Jurkat, Clone E6-1 (cell line): ENCODE data around the gene FBXO15. TPM values are rescaled to one million over a fixed set of nuclear protein-coding genes. Genes with fewer than 3 reads are reported as not detected.

Experiments
- DNase-seq: peaks from one replicate; pipeline ENCODE4 v3.0.0-alpha.2; 2011; ENCODE audit warnings: low read depth, low spot score
- H3K4me3 ChIP-seq: 2 replicates; pipeline ENCODE4 v1.5.1; 2011; ENCODE audit warnings: mild to moderate bottlenecking, low read length, control low read depth, moderate library complexity
- polyA plus RNA-seq: library from polyadenylated mRNA; unstranded; fragments of >200 nt; gene quantifications from one replicate; pipeline ENCODE4 v1.2.1, GENCODE V29; 2012; ENCODE audit warnings: missing spikeins; ENCODE audit not compliant: insufficient read length, insufficient read depth

The FBXO15 gene
- polyA plus RNA-seq: 2.4 TPM

- H3K4me3 ChIP-seq: peak within 1 kb of the TSS; percentile 68
- peak; percentile 96 for DNase-seq
Measured at GRCh38 chr18:74147779-74148542, at the start of gene FBXO15, which contains the start of gene TIMM21. Gene FBXO15 (minus strand): TSS chr18:74147834. CDS start chr18:74147785, 49 bp downstream. Gene TIMM21 (plus strand): TSS chr18:74148523. CDS start chr18:74148809, 286 bp downstream.

GRCh38 chr18:74196220-74197119, 48.8 kb upstream of the FBXO15 start:
- peak; percentile 56 for DNase-seq
- peak overlapping the region; percentile 42 for H3K4me3 ChIP-seq

GRCh38 chr18:74194691-74195090, 47.1 kb upstream of the FBXO15 start:
- H3K4me3 ChIP-seq: no peak overlapping the region
- no peak for DNase-seq

GRCh38 chr18:74191577-74191976, 43.9 kb upstream of the FBXO15 start:
- H3K4me3 ChIP-seq: no peak overlapping the region
- no peak for DNase-seq

- no peak overlapping the region for H3K4me3 ChIP-seq
- DNase-seq: no peak
Measured at GRCh38 chr18:74190086-74190485, 42.5 kb upstream of the FBXO15 start.

- no peak overlapping the region for H3K4me3 ChIP-seq
- DNase-seq: no peak
Measured at GRCh38 chr18:74186661-74187060, 39.0 kb upstream of the FBXO15 start.

GRCh38 chr18:74185860-74186259, 38.2 kb upstream of the FBXO15 start:
- no peak for DNase-seq
- no peak overlapping the region for H3K4me3 ChIP-seq

- DNase-seq: no peak
- H3K4me3 ChIP-seq: no peak overlapping the region
Measured at GRCh38 chr18:74184875-74185274, 37.2 kb upstream of the FBXO15 start.

- H3K4me3 ChIP-seq: no peak overlapping the region
- DNase-seq: no peak
Measured at GRCh38 chr18:74183130-74183529, 35.5 kb upstream of the FBXO15 start.

GRCh38 chr18:74182335-74182734, 34.7 kb upstream of the FBXO15 start:
- H3K4me3 ChIP-seq: no peak overlapping the region
- no peak for DNase-seq

GRCh38 chr18:74179623-74180199, 32.1 kb upstream of the FBXO15 start:
- no peak overlapping the region for H3K4me3 ChIP-seq
- no peak for DNase-seq

GRCh38 chr18:74178884-74179283, 31.2 kb upstream of the FBXO15 start:
- H3K4me3 ChIP-seq: no peak overlapping the region
- no peak for DNase-seq

GRCh38 chr18:74175658-74176057, 28.0 kb upstream of the FBXO15 start:
- no peak for DNase-seq
- no peak overlapping the region for H3K4me3 ChIP-seq

GRCh38 chr18:74173434-74173750, 25.8 kb upstream of the FBXO15 start:
- H3K4me3 ChIP-seq: no peak overlapping the region
- DNase-seq: no peak

- H3K4me3 ChIP-seq: no peak overlapping the region
- DNase-seq: no peak
Measured at GRCh38 chr18:74172697-74173433, 25.2 kb upstream of the FBXO15 start.

- DNase-seq: no peak
- no peak overlapping the region for H3K4me3 ChIP-seq
Measured at GRCh38 chr18:74171910-74172606, 24.4 kb upstream of the FBXO15 start.

GRCh38 chr18:74166386-74166785, 18.8 kb upstream of the FBXO15 start:
- H3K4me3 ChIP-seq: no peak overlapping the region
- DNase-seq: no peak

GRCh38 chr18:74163019-74163660, 15.5 kb upstream of the FBXO15 start:
- no peak overlapping the region for H3K4me3 ChIP-seq
- no peak for DNase-seq
